HG03521 (cell line): Measurements from ENCODE around the gene DSTYK.
"Not testable (repeated sequence)": the region's sequence is repeated elsewhere in the genome, so short reads cannot be mapped to it uniquely, and the experiment has no call there.

Experiments used
- ATAC-seq: cut with Tn5 transposase; IDR thresholded peaks from one replicate; pipeline ENCODE4 v1.9.1; 2021; ENCODE audit warnings: mild to moderate bottlenecking, moderate library complexity; ENCODE audit not compliant: unreplicated experiment

DSTYK gene

DNA sequence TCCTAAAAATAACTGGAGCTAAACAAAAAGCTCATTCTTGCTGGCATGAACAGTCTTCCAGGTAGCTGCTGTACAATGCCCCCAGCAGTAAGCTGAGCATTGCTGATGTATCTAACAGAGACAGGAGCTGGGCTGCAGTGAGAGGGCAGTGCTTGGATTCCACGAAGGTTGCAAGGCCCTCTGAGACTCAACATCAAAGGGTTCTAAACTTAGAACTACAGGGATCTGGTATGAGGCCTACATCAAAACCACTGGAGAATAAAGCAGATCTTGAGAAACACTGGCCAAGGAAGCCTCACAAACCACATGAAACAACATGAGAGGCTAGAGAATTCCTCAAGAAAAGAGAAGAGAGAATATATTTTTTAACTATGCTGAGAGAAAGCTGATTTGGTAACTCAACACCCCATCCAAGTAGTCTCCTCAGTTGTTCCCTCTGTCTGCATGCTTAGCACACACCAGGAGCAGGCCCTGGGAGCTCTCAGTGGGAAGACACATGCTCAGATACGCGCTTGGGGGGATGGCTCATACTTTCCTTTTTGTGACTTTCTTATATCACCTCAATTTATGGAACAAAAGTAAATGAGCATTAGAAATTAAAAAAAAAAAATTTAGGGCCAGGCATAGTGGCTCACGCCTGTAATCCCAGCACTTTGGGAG is 27.7 kb downstream of the DSTYK start:
- ATAC-seq = no peak

DNA sequence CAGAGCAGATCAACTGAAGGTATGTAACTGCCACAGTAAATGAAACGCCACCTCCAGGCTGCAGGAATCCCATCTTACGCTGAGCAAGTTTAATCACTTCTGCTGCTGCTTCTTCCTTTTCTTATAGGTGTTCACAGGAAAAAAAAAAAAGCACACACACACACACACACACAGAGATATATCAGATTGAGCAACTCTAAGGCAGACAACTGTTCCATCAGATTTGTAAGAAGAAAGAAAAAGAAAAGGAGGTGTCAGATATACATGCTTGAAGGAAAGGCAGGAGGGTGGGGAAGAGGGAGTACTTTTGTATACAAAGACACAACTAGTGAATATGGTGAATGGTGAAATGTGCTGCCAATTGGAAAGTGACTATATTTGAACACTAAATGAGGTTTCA is 28.6 kb downstream of the DSTYK start:
- no peak for ATAC-seq

DNA sequence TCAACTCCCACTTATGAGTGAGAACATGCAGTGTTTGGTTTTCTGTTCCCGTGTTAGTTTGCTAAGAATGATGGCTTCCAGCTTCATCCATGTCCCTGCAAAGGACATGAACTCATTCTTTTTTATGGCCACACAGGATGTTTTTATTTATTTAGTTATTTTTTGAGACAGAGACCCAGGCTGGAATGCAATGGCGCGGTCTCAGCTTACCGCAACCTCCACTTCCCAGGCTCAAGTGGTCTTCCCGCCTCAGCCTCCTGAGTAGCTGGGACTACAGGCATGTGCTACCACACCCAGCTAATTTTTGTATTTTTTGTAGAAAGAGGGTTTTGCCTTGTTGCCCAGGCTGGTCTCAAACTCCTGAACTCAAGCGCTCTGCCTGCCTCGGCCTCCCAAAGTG is 31.2 kb downstream of the DSTYK start:
- not testable (repeated sequence) for ATAC-seq

DNA sequence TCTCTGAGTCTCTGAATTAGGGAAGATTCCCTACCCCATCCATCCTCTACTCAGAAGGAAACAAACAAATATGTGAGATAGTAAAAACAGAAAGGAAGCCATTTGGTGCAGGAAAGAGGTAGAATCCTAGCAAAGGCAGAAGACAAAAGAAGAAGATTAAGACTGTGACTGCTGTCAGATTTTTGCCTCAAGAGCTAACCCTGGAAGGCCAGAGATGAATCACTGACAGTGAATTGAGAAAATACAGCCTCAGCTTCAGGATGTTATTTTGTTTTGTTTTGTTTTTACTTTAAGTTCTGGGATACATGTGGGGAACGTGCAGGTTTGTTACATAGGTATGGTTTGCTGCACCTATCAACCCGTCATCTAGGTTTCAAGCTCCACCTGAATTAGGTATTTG is 31.7 kb downstream of the DSTYK start:
- no peak for ATAC-seq

DNA sequence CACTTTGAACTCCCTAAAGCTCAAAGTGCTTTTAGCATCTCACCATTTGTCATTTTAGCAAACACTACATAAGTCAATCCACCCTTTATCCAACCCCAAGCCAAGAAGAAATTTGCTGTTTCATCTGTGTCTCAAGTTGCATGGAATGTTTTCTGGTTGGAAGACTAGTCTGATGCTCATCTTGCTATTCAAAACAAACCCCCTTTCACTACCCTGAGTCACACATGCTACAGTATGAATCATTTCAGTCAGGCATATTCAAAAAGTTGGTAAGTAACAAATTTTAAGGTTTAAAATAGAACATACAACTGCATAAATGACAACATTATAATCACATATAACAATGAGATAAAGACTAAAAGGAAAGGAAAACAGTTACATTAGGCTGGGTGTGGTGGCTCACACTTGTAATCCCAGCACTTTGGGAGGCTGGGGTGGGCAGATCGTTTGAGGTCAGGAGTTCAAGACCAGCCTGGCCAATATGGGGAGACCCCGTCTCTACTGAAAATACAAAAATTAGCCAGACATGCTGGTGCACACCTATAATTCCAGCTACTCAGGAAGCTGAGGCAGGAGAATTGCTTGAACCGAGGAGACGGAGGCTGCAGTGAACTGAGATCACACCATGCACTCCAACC is 38.7 kb downstream of the DSTYK start:
- no peak for ATAC-seq

DNA sequence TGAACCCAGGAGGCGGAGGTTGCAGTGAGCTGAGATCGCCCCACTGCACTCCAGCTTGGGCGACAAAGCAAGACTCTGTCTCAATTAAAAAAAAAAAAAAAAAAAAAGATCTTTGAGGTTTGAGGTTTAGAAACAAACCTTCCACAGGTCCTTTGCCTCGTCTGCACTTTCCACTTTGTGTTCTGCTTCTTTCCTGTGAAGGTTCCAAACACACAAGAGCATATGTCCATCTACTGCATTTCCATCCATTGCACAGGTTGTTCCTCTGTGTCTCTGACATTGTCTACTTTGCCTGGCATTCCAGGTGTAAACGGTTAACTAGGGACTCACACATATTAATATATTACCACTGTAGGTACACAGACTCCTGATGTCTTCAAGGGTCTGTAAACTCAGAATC is 40.1 kb downstream of the DSTYK start:
- ATAC-seq = no peak

DNA sequence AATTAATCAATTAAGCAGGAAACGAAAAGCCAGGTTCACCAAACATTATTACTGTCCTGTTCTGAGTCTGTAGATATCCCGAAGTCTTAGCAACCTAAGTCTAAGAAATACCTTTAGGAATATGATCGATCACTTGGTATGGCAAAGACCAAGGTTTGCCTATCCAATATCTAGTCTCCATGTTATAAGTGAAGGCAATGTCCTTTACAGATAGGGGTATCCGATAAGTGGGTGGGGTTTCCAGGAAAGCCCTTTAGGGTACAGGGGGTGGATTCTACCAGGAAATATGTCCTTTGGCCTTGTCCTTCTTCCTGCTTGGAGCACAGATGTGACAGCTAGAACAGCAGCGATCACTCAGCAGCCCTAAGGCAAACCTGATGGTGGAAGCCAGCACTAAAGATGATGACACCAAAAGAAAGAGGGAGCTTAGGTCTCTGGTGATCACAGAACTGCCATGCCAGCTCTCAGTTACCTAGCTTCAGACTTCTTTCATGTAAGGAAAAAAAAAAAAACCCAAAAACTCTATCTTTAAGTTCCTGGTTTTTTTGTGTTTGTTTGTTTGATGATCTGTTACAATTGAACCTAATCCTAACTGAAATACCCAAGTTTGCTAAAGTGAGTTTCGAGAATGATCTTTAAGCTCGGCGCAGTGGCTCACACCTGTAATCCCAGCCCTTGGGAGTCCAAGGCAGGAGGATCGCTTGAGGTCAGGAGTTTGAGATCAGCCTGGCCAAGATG is 40.8 kb downstream of the DSTYK start:
- no peak for ATAC-seq

DNA sequence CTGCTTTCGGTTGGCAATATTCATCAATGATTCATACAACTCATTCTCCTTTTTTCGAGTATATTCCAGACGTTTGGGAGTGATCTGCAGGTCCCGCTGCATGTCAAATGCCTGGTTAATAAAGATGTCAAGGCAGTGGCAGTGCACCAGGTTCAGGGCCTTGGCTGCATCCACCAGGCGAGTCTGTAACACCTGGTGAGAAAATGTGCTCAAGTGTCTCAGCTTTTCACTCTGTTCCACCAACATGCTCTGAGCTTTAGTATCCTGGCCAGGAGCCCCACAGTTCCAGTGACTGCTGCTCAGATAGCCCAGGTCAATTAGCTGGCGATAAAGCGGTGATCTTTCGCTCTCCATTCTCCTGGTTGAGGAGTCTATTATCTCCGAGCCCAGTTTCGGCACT is 42.3 kb downstream of the DSTYK start:
- no peak for ATAC-seq

DNA sequence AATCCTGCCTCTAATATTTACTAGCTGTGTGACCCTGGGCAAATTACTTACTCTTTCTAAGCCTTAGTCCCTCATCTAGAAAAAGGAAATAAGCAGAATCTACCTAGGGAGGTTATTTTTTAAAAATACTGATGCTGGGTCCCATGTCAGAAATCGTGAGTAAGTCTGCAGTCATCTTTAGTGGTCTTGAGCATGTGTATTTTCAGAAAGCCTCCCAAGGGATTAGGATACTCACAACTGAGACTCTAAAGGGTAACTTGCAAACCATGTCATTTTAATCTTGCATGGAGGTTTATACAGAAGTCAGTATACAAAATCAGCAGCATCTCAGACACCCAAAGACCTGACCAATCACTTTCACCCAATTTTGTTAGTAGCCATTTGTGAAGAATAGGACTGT is 43.2 kb downstream of the DSTYK start:
- no peak for ATAC-seq

DNA sequence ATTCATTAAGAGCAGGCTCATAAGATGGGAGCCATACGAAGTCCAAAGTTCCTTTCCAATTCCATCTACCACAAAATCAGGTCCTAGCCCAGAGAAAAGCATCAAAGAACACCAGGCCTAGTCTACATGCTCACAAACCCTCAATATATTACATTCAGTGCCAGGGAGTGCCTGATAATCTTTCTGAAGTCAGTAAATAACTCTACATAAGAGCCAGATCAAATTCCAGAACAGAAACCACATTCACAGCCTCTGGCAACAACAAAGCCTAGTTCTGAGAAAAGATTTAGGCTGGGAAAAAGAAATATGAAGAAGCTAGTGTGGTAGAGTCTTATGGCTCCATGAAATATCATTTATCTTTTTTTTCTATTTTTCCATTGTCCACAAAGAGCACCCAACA is 49.2 kb downstream of the DSTYK start:
- ATAC-seq = no peak

DNA sequence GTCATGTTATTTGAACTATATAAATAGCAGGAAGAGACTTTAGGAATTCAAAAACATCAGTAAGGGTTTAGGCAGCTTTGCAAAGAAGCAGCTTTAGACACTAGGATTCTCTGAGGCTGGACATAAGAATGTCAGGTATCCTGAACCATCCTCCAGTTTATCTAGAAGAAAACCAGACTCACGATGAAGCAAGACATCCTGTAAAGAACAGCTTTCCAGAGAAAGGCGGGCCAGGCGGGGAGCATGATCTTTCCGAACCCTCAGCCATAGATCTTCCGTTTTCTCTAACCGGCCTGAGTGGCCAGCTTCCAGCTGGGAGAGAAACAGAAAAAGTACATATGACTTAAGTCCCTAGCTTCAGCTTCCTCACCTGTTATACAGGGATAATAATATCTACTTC is 50.4 kb downstream of the DSTYK start:
- ATAC-seq = no peak

DNA sequence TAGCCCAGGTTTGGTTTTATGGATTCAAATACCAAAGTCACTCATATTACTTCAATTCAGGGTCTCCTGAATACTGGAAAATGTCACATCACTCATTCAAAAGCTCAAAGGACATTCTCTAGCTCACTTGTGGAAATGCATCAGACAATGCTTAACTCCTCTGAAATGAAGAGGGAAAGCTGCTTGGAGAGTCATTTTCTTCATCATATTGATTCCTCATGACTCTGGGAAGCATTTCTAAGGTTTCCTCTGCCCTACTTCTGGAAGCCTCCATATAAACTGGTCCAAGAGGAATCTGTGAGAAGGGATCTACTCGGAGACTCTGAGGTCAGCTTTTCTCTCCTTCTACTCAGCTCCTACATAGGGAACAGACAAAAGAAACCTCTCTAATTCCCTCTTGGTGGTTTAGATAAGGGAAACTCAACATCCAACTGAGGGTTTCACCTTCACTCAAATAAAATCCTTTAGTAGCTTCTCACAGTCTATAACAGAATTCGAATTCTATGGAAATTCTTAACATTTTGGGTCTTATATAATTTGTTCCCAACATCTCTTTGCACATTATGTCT is 53.4 kb downstream of the DSTYK start:
- no peak for ATAC-seq

DNA sequence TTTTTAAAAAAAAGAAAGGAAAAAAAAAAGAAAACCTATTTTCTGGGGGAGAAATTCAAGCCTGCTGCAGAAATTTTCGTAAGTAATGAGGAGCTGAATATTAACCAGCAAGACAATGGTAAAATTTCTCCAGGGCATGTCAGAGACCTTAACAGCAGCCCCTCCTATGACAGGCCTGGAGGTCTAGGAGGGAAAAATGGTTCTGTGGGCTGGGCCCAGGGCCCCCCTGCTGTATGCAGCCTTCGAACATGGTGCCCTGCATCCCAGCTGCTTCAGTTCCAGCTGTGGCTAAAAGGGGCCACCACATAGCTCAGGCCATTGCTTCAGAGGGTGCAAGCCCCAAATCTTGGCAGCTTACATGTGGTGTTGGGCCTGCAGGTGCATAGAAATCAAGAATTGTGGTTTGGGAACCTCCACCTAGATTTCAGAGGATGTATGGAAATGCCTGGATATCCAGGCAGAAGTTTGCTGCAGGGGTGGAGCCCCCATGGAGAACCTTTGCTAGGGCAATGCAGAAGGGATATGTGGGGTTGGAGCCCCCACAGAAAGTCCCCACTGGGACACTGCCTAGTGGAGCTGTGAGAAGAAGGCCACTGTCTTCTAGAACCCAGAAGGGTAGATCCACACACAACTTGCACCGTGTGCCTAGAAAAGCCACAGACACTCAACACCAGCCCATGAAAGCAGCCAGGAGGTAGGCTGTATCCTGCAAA is 55.7 kb downstream of the DSTYK start:
- ATAC-seq = not testable (repeated sequence)

DNA sequence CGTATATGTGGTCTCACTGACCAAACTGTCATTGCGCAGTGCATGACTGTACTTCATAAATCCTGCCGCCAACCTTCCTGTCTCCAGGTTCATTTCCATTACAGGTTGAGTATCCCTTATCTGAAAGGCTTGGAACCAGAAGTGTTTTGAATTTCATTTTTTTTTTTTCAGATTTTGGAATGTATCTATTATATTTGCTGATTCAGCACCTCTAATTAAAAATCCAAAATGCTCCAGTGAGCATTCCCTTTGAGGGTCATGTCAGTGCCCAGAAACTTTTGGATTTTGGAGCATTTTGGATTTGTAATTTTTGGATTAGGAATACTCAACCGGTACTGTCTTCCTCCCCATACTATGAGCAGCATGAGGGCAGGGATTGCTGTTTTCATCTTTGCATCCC is 59.0 kb downstream of the DSTYK start:
- ATAC-seq = no peak

DNA sequence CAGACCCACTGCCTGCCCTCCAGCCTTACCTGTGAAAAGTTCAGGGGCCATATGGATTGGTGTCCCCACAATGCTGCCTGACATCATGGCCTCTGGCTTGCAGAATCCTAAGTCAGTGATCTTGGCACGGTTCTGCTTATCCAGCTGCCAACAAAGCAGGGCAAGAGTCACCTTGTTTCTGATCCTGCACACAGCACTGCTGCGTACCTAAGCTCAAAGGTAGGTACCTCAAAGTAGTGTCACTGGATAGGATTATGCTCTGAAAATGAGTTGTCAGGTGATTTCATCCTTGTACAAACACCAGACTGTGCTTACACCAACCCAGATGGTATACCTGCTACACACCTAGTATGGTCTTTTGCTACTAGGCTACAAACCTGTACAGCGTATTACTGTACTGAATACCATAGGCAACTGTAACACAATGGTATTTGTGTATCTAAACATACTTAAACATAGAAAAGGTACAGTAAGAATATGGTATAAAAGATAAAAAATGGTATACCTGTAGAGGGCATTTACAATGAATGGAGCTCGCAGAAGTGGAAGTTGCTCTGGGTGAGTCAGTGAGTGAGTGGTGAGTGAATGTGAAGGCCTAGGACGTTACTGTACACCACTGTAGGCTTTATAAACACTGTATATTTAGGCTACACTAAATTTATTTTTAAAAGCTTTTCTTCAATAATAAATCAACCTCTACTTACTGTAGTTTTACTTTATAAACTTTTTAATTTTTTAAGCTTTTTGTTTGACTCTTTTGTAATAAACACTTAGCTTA is 60.7 kb downstream of the DSTYK start:
- no peak for ATAC-seq

DNA sequence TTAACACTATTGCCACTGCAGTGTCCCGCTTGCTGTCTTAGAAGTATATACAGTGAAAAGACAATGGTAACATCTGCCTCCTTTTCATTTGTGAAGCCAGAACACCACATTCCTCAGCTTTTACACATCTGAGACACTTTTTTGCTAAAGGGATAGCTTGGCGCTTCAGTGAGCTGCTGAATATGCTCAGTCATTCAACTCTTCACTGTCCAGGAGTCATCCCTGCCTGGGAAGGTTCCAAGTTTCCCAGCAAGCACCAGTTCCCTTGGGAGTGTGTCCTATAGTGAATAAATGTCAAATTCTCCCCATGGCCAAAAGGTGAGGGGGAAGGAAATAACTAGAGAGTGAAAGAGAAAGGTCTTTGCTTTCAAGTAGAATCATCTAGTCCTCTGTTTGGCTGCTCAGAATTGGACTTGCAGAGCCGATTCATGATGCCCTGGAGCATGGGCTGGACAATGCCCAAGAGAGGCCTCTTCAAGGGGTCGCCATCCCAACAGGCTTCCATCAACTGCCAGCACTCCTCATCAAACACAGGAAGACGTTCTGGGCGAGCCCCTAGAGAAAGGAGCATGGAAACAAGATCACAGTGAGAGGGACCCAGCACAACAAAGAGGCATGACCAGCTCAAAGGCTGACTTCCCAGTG is 64.2 kb downstream of the DSTYK start:
- no peak for ATAC-seq

DNA sequence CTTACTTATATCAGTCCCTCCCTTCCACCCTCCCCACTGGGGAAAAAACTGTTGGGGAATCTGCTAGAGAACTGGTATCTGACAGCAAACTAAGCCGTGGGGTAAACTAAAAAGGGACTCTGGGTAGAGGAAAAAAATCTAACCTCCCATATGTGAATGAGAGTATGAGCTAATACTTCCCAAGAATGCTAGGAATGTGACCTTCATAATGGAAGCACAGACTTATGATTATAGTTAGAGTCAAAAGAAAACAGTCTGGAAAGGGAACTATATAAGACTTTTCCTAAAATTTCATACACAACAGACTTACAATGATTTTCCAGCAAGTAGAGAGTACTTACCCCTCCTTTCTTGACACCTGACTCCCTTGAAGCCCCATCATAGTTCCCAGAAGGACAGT is 66.8 kb downstream of the DSTYK start:
- ATAC-seq = no peak

DNA sequence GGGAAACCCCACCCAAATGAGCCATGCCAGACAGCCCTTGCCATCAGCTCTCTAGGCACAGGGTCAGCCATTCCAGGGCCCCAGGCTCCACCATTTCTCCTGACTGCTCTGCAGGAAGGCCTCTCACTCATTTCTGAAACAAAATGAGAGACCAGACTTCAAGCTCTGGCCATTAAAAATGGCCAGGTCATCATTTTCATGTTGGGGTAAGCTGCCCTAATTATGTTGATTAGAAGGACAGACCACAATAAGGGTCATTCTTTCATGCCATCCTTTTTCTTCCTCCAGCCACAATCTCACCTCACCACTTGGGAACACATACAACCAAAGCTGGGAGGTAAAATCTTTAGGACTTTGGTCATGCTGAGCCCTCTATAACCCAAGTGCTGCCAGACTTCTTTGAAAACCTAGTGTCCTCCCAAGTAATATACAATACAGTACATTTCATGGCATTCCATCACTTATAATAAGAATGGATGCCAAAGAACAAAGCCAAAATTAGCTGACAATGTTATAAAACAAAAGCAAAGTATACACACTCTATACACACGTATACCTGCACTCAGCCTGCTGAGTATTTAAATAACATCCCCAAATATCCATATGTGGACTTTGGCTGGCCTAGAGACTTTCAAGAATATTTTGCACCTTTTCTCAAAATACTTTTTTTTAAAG is 67.3 kb downstream of the DSTYK start:
- no peak for ATAC-seq

DNA sequence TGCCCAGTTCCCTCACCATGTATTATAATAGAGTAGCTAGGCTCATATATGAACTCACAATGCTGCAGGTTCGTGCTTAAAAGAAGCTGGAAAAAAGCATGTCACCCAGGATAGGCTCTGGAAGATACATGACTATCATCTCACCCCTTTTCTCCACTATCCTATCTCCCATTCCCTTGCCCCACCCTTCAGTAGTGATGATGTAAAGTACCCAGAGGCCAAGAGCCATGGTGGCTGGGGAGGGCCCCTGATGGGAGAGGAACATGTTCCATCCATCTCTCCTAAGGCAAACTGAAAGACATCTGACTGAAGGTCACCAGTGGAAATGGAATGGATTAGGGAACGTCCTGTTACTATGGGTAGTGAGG is 69.4 kb downstream of the DSTYK start:
- no peak for ATAC-seq
